ENCODE data around the gene TERT.
"Not testable (repeated sequence)": the region's sequence is repeated elsewhere in the genome, so short reads cannot be mapped to it uniquely, and the experiment has no call there.

Gene TERT

DNA sequence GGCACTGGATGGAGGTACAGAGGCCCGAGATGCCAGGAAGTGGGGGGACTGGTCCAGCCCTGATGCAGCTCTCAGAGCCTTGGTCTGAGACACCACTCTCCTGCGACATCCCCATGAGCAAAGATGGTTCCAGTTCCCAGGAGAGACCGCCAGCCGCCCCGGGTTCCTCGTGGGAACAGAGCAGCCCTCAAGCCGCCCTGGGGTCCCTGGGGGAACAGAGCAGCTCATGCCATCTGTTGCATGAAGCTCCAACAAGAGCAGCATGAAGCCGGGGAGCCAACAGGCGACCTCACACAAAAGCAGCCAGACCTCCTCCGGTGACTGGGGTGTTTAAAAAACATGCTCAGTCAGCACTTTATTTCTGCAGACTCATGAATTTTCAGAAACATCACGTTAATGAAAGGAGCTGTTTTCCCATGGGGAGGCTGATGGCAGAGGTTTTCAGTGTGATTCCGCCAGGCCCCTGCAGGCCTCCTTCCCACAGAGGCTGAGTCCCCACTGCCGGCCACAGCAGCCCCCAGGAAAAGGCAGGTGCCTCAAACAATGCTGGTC lies 63.4 kb downstream of the TERT start:
- DNase-seq: no peak

GRCh38 chr5:1230551-1230950 lies 64.3 kb downstream of the TERT start:
- DNase-seq: no peak

DNA sequence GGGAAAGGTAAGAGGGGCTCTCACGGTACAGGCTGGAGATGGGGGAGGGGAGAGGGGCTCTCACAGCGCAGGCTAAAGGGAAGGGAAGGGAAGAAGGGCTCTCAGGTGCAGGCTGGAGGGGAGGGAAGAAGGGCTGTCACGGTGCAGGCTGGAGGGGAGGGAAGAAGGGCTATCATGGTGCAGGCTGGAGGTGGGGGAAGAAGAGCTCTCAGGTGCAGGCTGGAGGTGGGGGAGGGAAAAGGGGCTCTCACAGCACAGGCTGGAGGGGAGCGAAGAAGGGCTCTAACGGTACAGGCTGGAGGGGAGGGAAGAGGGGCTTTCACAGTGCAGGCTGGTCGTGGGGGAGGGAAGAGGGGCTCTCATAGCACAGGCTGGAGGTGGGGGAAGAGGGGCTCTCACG lies 65.0 kb downstream of the TERT start:
- DNase-seq: no peak

GRCh38 chr5:1229023-1229422 lies 65.8 kb downstream of the TERT start:
- not testable (repeated sequence) for DNase-seq

DNA sequence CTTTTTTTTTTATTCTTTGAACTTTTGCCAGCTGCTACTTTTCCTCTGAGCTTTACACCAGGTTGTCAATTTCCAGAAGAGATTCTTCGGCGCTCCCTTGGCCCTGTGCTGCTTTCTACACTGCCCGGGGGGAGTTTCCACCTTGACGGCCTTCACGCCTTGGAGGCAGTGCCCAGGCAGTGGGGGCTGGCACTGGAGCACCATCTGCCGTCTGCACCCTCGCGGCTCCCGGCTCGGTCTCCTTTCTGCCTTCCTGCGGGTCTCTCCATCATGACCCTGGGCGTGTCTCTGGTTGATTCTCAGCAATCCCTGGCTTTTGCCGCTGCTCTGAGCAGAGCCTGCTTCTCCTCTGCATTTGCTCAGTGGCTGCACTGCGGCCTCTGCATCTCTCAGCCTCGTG lies 66.7 kb downstream of the TERT start:
- DNase-seq: no peak

DNA sequence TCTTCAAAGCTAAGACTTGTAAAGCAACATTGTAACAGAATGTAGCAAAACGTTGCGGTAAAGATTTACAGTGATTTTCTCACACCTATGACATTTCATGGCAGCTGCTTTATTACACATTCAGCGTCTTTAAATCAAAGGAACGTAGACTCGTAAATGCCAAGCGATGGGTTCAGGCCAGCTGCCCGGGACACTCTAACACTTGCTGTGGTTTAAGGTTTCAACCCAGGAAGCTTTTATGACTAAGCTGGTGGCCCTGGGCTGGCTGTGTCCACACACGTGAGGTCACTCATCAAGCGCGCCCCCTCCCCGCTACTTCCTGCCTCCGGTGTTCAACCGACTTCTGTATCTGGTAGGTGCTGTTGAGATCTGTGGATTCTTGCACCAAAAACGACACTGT lies 67.2 kb downstream of the TERT start:
- DNase-seq: no peak

GRCh38 chr5:1226839-1227581 lies 67.9 kb downstream of the TERT start:
- DNase-seq: no peak

- no peak for DNase-seq
Measured at GRCh38 chr5:1226231-1226630, 68.6 kb downstream of the TERT start.

DNA sequence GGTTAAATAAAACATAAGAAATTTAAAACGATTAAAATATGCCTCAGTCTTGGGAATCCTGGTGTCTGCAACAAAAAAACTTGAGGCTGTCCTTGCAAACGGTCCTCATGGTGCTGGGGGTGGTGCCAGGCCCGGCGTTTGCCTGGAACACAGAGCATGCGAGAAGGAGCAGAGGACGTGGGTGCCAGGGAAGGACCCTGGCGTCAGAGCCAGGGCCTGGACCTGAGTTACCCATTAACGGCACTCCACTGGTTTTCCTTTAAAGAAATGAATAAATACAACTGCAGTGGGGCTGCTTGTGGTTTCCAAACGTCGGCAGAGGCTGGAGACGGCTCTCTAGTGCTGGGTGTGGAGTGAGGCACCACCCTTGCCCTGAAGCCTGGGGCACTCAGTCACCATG lies 69.8 kb downstream of the TERT start, which contains the start of gene SLC6A18:
Gene SLC6A18, plus strand, starts transcription at position 301 of the 400 bp plus-strand sequence. Its CDS starts 97 bp downstream, at position 398.
- no peak for DNase-seq

GRCh38 chr5:1224631-1225030 lies 70.2 kb downstream of the TERT start:
- DNase-seq: no peak

DNA sequence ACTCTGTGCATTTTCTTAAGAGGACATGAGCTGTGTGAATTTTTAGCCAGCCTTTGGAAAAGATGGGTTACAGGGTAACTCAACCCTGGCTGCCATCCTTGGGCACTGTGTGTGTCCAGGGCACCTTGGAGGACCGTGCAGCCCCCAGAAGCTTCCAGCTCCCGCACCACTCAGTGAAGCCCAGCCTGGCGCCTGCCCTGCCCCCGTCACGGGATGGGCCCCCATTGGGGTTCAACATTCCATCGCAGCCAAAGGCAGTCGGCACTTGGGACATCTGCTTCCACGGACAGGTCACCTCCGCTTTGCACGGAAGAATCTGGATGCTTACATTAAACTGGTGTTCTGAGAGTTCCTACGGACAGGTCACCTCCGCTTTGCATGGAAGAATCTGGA lies 71.6 kb downstream of the TERT start:
- DNase-seq: no peak

DNA sequence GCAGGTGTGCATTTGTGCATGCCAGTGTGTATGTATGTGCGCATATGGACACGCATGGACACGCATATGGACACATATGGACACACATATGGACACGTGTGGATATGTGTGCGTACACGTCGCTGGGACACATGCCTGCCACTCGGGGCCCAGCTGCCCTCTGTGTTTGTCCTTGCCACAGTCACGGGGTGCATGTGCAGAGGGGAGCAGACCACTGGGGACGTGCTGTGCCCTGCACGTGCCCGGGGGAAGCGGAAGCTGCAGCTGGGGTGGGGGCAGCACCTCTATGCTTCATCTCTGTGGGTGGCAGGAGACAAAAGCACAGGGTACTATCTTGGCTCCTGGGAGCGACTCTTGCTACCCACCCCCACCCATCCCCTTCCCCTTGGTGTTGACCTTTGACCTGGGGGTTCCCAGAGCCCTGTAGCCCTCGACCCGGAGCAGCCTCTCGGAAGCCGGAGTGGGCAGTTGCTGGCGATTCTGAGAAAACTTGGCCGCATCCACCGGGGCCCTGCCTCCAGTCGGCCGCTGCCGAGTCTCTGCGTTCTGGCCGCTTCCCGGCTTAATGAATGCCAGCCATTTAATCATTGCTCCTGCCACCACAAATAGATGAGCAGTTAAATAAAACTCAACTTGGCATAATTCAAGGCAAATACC lies 72.1 kb downstream of the TERT start:
- no peak for DNase-seq

DNA sequence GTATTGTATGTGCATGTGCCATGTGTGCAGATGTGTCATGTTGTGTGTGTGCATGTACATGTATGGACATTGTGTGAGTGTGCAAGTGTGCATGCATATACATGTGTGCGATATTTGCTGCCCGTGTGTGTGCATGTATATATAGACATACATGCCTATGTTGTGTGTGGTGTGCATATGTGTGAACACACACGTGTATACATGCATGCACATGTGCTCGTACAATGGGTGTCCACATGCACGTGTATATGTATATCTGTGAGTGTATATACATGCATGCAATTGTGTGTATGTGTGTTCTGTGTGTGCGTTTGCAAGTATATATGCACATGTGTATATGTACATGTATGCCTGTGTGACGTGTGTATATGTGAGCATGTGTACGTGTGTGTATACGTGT lies 72.7 kb downstream of the TERT start:
- DNase-seq: no peak

- no peak for DNase-seq
Measured at GRCh38 chr5:1221721-1222120, 73.1 kb downstream of the TERT start.

GRCh38 chr5:1220831-1221230 lies 74.0 kb downstream of the TERT start:
- no peak for DNase-seq

- no peak for DNase-seq
Measured at GRCh38 chr5:1220351-1220750, 74.5 kb downstream of the TERT start.

GRCh38 chr5:1219768-1220100 lies 75.1 kb downstream of the TERT start:
- no peak for DNase-seq

DNA sequence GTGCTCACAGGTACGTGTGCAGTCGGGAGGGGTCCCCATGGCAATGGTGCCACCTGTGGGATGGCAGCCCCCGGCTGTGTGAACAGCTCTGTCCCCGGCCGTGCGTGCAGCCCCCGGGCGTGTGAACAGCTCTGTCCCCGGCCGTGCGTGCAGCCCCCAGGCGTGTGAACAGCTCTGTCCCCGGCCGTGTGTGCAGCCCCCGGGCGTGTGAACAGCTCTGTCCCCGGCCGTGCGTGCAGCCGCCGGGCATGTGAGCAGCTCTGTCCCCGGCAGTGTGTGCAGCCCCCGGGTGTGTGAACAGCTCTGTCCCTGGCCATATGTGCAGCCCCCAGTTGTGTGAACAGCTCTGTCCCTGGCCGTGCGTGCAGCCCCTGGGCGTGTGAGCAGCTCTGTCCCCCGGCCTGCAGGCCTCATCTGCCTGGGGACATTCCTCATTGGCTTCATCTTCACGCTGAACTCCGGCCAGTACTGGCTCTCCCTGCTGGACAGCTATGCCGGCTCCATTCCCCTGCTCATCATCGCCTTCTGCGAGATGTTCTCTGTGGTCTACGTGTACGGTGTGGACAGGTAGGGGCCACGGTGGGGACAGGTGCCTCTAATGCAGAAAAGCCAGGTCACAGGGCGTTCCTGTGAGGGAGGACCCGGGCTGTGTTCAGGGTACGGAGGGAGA lies 75.6 kb downstream of the TERT start:
- DNase-seq: no peak

DNA sequence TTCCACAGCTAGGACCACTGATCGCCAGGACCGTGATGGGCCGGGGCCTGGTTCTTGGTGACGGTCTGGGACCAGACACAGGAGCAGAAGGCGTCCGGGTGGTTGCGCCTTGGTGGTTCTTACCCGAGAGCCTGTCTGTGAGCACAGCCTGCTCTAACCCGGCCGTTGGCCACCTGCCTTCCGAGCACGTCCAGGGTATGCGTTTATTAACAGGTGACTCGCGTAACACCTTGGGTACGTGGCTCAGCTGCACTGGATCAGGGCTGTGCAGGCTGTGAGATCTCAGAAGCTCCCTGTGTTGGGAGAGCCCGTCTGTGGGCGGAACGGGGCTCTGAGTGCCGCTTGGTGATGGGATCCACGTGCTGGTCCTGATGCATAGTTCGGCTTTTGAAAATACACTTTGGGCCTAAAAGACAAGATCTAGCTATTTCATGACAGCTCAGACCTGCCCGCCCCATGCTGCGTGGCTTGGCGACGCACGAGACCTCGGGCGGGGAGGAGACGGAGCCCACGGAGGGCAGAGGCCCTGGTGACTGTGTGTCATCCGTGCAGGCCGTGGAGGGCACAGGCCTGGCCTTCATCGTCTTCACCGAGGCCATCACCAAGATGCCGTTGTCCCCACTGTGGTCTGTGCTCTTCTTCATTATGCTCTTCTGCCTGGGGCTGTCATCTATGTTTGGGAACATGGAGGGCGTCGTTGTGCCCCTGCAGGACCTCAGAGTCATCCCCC lies 76.4 kb downstream of the TERT start:
- DNase-seq: no peak

- DNase-seq: no peak
Measured at GRCh38 chr5:1217596-1218206, 77.2 kb downstream of the TERT start.

DNA sequence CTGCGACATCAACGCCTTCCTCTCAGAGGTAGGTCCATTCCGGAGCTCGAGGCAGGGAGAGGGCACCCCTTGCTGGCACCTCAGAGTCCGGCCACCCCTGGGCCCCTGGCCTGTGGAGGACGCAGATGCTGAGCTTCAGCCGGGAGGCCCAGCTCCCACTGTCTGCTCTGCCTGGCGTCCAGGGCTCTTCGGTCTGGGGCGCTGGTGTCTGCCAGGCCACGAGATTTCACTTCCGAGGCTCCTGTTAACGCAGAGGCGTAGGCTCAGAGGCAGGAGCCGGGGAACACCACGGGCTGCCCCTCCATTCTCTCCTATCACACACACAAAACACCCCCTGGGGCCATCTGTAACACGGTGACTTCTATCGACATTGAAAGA lies 78.0 kb downstream of the TERT start:
- no peak for DNase-seq

DNA sequence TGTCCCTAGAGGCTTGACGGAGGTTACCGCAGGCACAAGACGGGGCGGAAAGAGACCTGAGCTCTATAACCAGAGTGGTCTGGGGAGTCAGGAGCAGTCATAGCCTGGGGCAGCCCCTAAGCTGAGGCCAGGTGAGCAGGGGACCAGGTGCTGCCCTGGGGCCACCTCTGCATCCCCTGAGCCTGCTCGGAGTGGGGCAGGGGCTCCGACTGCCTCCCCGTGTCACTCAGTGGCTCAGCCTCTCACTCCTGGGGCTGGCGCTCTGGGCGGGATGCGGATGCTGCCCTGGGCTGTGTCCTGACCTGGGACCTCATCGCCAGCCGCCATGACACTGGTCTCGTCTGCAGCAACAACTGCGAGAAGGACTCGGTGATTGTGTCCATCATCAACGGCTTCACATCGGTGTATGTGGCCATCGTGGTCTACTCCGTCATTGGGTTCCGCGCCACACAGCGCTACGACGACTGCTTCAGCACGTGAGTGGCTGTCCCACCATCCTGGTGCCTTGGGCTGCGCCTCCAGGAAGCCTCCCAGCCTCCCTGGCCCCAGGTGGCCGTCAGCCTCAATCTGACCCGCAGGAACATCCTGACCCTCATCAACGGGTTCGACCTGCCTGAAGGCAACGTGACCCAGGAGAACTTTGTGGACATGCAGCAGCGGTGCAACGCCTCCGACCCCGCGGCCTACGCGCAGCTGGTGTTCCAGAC lies 78.5 kb downstream of the TERT start:
- no peak for DNase-seq

All from stimulated activated CD4-positive, alpha-beta T cell treated with anti-CD3 and anti-CD28 coated beads, Interleukin-1b, Interleukin-23, amount 100 ng/mL, for 48 hours (primary cell).